Stimulated activated naive CD8-positive, alpha-beta T cell treated with anti-CD3 and anti-CD28 coated beads, Interleukin-15, Interleukin-2, amounts not matched to agents 100 U/mL and 50 U/mL, for 24 hours (primary cell): ENCODE results near the gene FCER2.
A peak's percentile ranks its signal among the peaks of the same experiment; 100 is the strongest.

ENCODE experiments used
- ATAC-seq: fragments of 150-1000 bp; cut with Tn5 transposase; one replicate; pipeline ENCODE4 v1.10.0; 2021
- DNase-seq: peaks from one replicate; pipeline ENCODE4 v3.0.0; 2021

Gene FCER2

GRCh38 chr19:7732045-7732444 lies 30.1 kb upstream of the FCER2 start, which contains the start of gene CLEC4G:
Gene CLEC4G, minus strand, starts transcription at chr19:7732110. Its CDS starts 8 bp downstream, at chr19:7732102.
- DNase-seq = no peak
- ATAC-seq = no peak

DNA sequence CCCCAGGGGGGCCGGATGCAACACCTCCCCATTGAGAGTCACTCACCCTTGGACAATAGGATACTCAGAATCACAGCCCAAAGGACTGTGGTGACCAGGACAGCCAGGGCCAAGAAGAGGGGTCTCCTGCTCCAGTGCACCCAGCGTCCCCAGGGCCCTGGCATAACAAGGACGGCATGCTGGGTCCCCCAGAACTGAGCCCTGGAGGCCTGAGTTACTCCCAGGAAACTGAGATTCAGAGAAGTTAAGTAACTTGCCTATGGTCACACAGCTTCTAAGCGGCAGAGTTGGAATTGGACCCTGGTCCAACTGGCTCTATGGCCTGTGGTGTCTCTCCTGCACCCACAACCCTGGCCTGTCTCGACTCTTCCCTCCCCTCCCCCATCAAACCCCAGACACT lies 29.7 kb upstream of the FCER2 start:
- DNase-seq = no peak
- no peak for ATAC-seq

DNA sequence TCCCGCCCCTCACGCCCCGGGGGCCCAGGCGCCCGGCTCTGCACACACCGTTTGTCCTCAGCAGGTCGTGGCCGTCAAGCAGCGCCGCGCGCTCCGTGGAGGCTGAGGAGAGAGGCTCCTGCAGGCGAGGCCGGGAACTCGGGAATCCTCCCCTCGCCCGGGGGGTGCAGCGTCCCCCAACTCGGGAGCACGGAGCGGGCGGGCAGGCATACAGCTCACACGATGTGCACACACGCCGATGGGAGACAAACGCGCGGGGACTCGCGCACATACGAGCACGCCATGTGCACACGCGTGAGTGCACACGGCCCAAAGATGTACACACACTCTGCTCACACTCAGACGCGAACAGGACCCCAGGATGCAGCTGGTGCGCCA lies 29.3 kb upstream of the FCER2 start:
- DNase-seq = no peak
- ATAC-seq = no peak

DNA sequence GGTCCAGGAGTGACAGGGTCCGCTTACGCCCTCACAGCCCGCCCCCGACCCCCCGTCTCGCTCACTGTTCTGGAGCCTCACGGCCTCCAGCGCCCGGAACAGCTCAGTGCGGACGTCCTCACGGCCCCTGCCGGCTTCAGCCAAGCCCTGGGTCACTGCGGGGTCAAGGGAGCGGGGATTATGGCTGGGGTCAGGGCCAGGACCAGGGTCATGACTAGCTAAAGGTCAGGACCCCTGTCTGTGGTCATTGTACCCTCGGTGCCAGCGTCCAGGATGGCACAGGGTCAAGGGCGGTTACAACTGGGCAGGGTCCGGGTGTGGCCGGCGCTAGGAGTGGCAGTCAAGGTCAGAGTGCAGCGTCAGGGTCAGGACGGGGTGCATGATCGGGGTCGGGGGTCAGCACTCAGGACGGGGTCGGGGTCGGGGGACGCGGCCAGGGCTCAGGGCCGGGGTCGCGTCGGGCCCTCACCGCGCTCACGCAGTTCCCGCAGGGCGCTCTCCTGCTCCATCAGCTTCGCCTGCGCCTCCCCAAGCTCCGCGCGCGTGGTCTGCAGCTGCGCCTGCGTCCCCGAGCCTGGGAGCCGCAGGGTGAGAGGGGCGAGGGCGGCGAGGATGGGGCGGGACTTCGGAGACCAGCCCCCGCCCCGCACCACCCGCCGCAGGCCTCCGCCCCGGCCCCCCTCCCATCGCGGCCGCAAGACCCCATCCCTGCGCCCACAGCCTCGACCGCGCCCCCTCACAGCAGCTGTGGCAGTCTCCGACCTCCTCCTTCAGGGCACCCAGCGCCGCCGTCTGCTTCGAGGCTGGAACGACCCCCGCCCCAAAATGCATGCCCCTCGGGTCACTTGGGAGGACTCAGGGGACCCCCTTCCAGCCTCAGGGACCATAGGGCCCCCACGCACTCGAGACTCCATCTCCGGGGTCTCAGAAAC lies 28.6 kb upstream of the FCER2 start:
- no peak for DNase-seq
- ATAC-seq = no peak

GRCh38 chr19:7729831-7730285 lies 27.9 kb upstream of the FCER2 start:
- ATAC-seq = no peak
- peak; percentile 24 for DNase-seq

DNA sequence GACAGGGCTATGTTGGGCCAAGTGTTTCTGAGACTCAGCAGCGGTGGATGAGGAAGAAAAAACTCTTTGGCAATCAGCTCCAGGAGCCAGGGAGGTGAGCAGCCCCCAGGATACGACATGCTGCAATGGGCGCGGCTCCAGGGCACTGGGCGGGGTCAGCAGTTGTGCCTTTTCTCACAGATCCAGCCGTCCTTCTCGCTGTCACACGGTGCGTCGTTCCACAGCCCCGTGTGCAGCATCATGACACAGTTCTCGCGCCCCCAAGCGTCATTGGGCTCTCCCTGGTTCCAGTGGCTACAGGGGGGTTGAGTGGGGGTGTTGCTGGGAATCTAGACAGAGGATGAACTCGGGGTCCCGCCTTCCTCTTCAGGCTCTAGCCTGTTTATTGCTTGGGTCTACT lies 27.3 kb upstream of the FCER2 start:
- DNase-seq (no peak), ATAC-seq (peak; percentile 39)

- ATAC-seq = no peak
- no peak for DNase-seq
Observed at GRCh38 chr19:7725791-7726190, 23.9 kb upstream of the FCER2 start.

DNA sequence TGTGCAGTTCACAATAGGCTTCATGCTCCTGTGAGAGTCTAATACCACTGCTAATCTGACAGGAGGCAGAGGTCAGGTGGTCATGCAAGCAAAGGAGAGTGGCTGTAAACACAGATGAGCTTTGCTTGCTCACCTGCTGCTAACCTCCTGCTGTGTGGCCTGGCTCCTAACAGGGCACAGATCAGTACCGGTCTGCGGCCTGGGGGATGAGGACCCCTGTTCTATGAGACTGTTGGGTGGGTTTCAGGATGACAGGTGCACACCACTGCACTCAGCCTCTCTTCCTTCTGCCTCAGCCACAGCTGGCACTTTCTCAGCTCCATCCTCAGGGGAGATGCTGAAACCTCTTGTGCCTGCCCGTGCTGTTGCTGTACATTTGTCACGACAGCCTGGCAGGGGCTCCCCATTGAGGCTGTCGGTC lies 20.3 kb upstream of the FCER2 start:
- peak; percentile 19 for ATAC-seq

GRCh38 chr19:7720351-7720750 lies 18.4 kb upstream of the FCER2 start:
- no peak for ATAC-seq
- no peak for DNase-seq

More for the DNA sequence above, 20.3 kb upstream of the FCER2 start:
- DNase-seq = no peak

DNA sequence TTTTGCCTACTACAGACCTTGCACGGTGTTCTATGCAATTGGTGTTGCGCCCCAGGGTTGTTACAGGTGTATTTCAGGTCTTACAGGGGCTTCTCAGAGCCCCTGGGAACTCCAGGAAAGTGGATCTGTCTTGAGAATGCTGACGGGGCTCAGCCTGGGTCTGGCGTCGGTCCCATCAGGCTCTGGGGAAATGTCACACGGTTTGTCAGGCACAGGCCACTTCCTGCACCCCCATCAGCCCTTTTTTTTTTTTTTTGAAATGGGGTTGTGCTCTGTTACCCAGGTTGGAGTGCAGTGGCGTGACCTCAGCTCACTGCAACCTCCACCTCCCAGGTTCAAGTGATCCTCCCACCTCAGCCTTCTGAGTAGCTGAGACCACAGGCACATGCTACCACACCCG lies 16.7 kb upstream of the FCER2 start:
- ATAC-seq (peak; percentile 20), DNase-seq (no peak)

GRCh38 chr19:7716762-7717161 lies 14.8 kb upstream of the FCER2 start:
- no peak for DNase-seq
- ATAC-seq = no peak

DNA sequence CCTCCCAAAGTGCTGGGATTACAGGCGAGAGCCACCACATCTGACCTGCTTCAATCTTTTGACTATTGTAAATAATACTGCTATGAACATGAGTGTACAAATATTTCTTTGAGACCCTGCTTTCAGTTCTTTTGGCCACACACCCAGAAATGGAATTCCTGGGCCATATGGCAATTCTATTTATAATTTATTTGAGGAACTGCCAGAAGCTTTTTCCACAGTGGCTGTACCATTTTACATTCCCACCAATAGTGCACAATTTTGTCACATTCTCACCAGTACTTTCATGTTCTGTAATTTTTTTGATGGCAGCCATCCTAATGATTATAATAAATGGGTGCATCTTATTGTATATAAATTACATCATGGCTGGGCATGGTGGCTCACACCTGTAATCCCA lies 13.7 kb upstream of the FCER2 start:
- ATAC-seq (no peak), DNase-seq (no peak)

GRCh38 chr19:7710616-7711015 lies 8.7 kb upstream of the FCER2 start:
- no peak for ATAC-seq
- DNase-seq = no peak

DNA sequence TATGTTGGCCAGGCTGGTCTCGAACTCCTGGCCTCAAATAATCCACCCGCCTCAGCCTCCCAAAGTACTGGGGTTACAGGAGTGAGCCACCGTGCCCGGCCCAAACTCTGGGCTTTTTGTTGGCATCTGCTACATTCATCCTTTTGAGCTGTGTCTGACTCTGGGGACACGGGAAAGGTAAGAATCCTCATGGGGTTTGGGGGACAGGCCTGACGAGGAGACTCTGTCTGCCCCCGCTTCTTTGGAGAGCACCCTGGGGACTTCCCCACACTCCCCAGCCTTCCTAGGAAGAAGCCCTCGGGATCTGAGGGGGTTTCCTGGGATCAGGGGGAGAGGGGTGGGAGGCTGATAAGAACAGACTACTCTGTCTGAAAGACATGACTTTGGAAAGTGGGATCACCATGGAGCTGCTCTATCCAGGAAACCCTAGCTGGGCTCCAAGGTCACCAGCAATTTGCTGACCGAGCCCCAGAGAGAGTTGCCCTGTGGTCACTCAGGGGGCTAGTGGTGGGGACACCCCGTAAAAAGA lies 8.1 kb upstream of the FCER2 start:
- DNase-seq = no peak
- no peak for ATAC-seq

- ATAC-seq = no peak
- no peak for DNase-seq
Observed at GRCh38 chr19:7706955-7707456, 5.1 kb upstream of the FCER2 start.

DNA sequence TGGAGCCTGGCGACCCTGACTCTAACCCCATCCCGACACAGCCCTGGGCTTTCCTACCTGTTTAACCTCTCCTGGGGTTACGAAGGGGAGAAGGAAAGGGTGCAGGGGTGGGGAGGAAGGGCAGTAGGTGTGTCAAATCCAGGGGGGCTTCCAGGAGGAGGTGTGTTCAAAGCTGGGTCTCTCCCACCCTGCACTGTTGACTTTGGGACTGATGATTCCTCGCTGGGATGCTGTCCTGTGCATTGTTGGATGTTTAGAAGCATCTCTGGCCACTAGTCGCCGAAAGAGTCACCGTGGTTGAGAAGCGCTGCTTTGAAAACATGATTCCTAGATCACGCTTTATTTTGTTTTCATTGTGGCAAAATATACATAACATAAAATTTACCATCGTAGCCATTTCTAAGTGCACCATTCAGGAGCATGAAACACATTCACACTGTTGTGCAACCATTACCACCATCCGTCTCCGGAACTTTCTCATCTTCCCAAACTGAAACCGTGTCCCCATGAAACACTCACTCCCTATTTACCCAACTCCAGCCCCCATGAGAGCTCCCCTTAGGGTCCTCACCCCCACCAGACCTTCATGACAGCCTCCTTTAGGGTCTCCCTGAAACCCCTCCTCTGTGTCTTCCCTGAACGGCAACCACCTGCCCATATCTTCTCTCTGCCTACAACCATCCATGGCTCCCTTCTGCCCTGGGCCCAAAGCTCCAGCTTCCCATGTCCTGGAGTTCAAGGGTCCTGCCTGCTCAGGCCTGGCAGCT lies 4.4 kb upstream of the FCER2 start:
- DNase-seq (no peak), ATAC-seq (no peak)

DNA sequence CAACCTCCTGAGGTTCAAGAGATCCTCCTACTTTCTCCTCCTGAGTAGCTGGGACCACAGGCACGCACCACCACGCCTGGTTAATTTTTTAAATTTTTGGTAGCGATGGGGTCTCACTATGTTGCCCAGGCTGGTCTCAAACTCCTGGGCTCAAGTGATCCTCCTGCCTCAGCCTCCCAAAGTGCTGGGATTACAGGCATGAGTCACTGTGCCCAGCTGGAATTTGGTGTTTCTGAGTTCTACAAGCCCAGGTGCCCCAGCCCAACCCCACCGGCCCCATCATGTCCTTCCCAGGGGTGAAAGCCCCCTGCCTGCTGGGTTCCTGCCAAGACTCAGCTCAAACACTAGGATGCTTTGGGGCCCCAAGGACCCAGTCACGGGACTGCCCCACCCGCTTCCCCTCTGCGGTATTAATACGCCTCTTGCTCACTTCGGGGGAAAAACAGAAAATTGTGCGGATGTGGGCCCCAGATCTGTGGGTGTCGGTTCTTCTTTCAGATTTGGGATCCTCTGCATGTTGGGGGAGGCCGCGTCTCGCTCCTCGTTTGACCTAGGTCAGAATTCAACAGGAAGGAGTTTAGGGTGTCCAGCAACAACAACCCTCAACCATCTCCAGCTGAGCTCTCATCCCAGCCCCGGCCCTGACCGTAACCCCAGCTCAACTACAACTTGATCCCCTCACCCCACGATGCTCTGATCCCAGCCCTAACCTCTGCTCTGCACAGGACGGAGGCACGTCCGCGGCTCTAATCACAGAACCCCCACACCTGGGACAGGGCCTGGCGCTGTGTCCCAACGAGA lies 3.7 kb upstream of the FCER2 start:
- DNase-seq (peak; percentile 86), ATAC-seq (peak; percentile 84)

GRCh38 chr19:7704280-7705060 lies 2.5 kb upstream of the FCER2 start:
- DNase-seq = no peak

DNA sequence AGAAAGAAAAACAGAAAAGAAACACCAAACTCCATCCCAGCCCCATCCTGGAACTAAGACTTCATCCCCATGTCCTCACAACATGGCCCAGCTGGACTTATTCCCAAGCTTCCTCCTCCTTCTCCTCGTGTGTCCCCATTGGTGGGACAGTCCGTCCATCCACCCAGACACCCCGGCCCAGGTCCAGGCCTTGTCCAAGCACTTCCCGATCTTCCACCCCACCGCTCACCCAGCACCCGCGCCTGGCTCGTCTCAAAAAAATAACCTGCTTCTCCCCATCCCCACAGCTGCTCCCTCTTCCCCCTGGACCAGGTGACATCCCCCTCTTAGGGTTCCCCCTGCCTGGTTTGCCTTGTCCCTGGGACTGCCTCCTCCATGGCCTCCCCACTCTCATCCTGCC lies 1.4 kb upstream of the FCER2 start:
- ATAC-seq (no peak), DNase-seq (no peak)

More at GRCh38 chr19:7704280-7705060, 2.5 kb upstream of the FCER2 start:
- no peak for ATAC-seq

- ATAC-seq (no peak), DNase-seq (no peak)
Observed at GRCh38 chr19:7701049-7701653, 780 bp downstream of the FCER2 start.
